ENCODE measurements around the gene AFDN. TPM values are rescaled to one million over a fixed set of nuclear protein-coding genes. Genes with fewer than 3 reads are reported as not detected.

Gene AFDN
- total and polyA plus RNA-seq, 10 of the 15 experiments (the other 5 are each of a cell fraction or from before 2014, with no cell fraction given) = 5.7 to 68.2 (median 45.1) TPM

DNA sequence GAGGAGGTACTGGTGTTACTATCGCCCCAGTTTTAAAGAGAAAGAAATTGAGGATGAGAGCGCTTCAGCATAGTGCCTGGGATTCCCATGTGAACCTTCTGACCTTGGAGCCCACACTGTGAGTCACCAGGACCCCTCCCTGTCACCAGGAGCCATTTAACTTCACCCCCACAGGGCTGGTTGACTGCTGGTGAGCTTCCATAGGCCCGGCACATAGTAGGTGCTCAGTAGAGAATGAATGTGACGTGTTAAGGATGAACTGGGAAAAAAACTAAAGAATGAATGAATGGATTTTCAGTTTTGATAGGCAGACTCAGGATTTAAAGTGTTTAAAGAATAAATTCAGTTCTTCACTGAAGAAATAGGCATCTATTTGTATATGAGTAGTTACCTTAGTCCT, 117.4 kb downstream of the AFDN start:
- 95% methylated on average over 4 of the region's 4 CpGs for WGBS (ENCODE audit: insufficient coverage, insufficient replicate concordance, low lambda C conversion rate, missing lambda C conversion rate)
- RAD21 ChIA-PET (ENCODE audit: unreplicated experiment) = no interaction called here
- TF ChIP-seq SIN3A (IDR thresholded peaks at IDR 0.05; ENCODE audit: low read depth, low read length) = no peak
- TF ChIP-seq POU2F2 (IDR thresholded peaks at IDR 0.05; ENCODE audit: borderline replicate concordance, low read depth, low read length) = no peak
- TF ChIP-seq, protein P1, sequence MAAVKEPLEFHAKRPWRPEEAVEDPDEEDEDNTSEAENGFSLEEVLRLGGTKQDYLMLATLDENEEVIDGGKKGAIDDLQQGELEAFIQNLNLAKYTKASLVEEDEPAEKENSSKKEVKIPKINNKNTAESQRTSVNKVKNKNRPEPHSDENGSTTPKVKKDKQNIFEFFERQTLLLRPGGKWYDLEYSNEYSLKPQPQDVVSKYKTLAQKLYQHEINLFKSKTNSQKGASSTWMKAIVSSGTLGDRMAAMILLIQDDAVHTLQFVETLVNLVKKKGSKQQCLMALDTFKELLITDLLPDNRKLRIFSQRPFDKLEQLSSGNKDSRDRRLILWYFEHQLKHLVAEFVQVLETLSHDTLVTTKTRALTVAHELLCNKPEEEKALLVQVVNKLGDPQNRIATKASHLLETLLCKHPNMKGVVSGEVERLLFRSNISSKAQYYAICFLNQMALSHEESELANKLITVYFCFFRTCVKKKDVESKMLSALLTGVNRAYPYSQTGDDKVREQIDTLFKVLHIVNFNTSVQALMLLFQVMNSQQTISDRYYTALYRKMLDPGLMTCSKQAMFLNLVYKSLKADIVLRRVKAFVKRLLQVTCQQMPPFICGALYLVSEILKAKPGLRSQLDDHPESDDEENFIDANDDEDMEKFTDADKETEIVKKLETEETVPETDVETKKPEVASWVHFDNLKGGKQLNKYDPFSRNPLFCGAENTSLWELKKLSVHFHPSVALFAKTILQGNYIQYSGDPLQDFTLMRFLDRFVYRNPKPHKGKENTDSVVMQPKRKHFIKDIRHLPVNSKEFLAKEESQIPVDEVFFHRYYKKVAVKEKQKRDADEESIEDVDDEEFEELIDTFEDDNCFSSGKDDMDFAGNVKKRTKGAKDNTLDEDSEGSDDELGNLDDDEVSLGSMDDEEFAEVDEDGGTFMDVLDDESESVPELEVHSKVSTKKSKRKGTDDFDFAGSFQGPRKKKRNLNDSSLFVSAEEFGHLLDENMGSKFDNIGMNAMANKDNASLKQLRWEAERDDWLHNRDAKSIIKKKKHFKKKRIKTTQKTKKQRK (IDR thresholded peaks at IDR 0.05; ENCODE audit: low read depth, low read length) = no peak
- no peak for TF ChIP-seq SIX5 (IDR thresholded peaks at IDR 0.05; ENCODE audit: low read depth, low read length, severe bottlenecking)

More for the DNA sequence above, 117.4 kb downstream of the AFDN start:
- Histone ChIP-seq H3K4me3 (no peak overlapping the region), H3K36me3 (ENCODE audit: control insufficient read depth in 2 of 2, insufficient read depth in 2 of 2, low read length in 1 of 2) (peaks cover 5 to 6% of the 10 kb centered on the region in 2 experiments; a peak in 3 of 4 replicates), H3K4me1 (ENCODE audit: control insufficient read depth, insufficient read depth, low read length) (no peaks in the 10 kb centered on the region), H3K27ac (ENCODE audit: control insufficient read depth, insufficient read depth) (no peak overlapping the region), H3K27me3 (replicated peaks in 1 of 2; ENCODE audit: control insufficient read depth in 2 of 2, insufficient read depth in 2 of 2, low read length in 1 of 2) (no peaks in the 10 kb centered on the region), H2AFZ (ENCODE audit: control insufficient read depth, low read depth, low read length) (no peak overlapping the region), H3K9me3 (replicated peaks; ENCODE audit: control insufficient read depth, insufficient read depth, low read length) (no peaks in the 10 kb centered on the region), H3K9ac (ENCODE audit: control insufficient read depth, insufficient read depth, low read length) (no peak overlapping the region), H4K20me1 (ENCODE audit: control insufficient read depth, insufficient read depth) (no peaks in the 10 kb centered on the region), H3K4me2 (ENCODE audit: control insufficient read depth, insufficient read depth) (no peak overlapping the region), H3K79me2 (ENCODE audit: control insufficient read depth, insufficient read depth, low read length) (no peaks in the 10 kb centered on the region)
- FAIRE-seq = no peak
- SMC1A ChIA-PET (ENCODE audit: uncharacterized antibody, unreplicated experiment) = no interaction called here
- POLR2A ChIA-PET = no interaction called here
- CTCF ChIA-PET = no interaction called here
- DNase-seq (ENCODE audit: low read depth, low spot score) = no peak
- intact Hi-C loops (cut with micrococcal nuclease; ENCODE audit: unreplicated experiment) (no loop called here), in situ Hi-C loops (cut with MboI) (no loop called here)
- BruUV-seq (replicated peaks) = no TSS peak
- ATAC-seq = no peak

Data from GM12878 (cell line).